ENCODE measurements around the gene ASCL4.

GRCh38 chr12:107778383-107779025 is 4.0 kb downstream of the ASCL4 start:
- TF ChIP-seq GATA2 (IDR thresholded peaks at IDR 0.05; ENCODE audit: low read depth, low read length), result no peak
- no peak for TF ChIP-seq GATA3 (IDR thresholded peaks at IDR 0.05; ENCODE audit: low read depth, low read length)
